Suppressor macrophage (primary cell): ENCODE results near the gene EXD1.
"Not testable (repeated sequence)": the region's sequence is repeated elsewhere in the genome, so short reads cannot be mapped to it uniquely, and the experiment has no call there.

Experiments
- DNase-seq, 4 experiments: peaks; one replicate each; pipeline ENCODE4 v3.0.0-alpha.2; 2020 to 2022
- total RNA-seq, 17 experiments: gene quantifications; one replicate each; lab custom pipeline; 2026; ENCODE audit warnings: mixed read lengths in 6 of 17, inconsistent platforms in 3 of 17; lab: John Stamatoyannopoulos, UW

EXD1 gene
- total RNA-seq: 0 to 1.5 (median 0.05) reads per million in 17 experiments

- DNase-seq: peak; percentile 98 to 99 (median 99)
Observed at GRCh38 chr15:41230650-41231421, at the start of gene EXD1, which contains the start of gene CHP1. EXD1 (minus strand) TSS chr15:41230757; CDS start chr15:41226575, 4,182 bp downstream. CHP1 (plus strand) TSS chr15:41231268; CDS start chr15:41231383, 115 bp downstream.

GRCh38 chr15:41279535-41280283 lies 49.2 kb upstream of the EXD1 start:
- no peak for DNase-seq

- DNase-seq: peak in 3 of 4 experiments; percentile 13 to 16 (median 14)
Observed at GRCh38 chr15:41278319-41278718, 47.8 kb upstream of the EXD1 start.

- no peak for DNase-seq
Observed at GRCh38 chr15:41276831-41277230, 46.3 kb upstream of the EXD1 start.

- DNase-seq: no peak
Observed at GRCh38 chr15:41269887-41270286, 39.3 kb upstream of the EXD1 start.

- peak in 3 of 4 experiments; percentile 49 to 63 (median 57) for DNase-seq
Observed at GRCh38 chr15:41263891-41264351, 33.4 kb upstream of the EXD1 start.

GRCh38 chr15:41262571-41262970 lies 32.0 kb upstream of the EXD1 start:
- no peak for DNase-seq

GRCh38 chr15:41260924-41261323 lies 30.4 kb upstream of the EXD1 start:
- not testable (repeated sequence) for DNase-seq

GRCh38 chr15:41259546-41260189 lies 29.1 kb upstream of the EXD1 start:
- DNase-seq: no peak

- DNase-seq: peak; percentile 65 to 86 (median 76)
Observed at GRCh38 chr15:41258750-41259471, 28.4 kb upstream of the EXD1 start.

- peak in 3 of 4 experiments; percentile 16 to 38 (median 26) for DNase-seq
Observed at GRCh38 chr15:41256577-41257038, 26.1 kb upstream of the EXD1 start.

- no peak for DNase-seq
Observed at GRCh38 chr15:41256103-41256502, 25.5 kb upstream of the EXD1 start.

GRCh38 chr15:41254560-41254959 lies 24.0 kb upstream of the EXD1 start:
- DNase-seq: no peak

- DNase-seq: no peak
Observed at GRCh38 chr15:41251411-41251810, 20.9 kb upstream of the EXD1 start.

GRCh38 chr15:41250745-41251144 lies 20.2 kb upstream of the EXD1 start:
- DNase-seq: not testable (repeated sequence)

GRCh38 chr15:41241221-41241964 lies 10.8 kb upstream of the EXD1 start:
- DNase-seq: no peak

- no peak for DNase-seq
Observed at GRCh38 chr15:41238100-41238499, 7.5 kb upstream of the EXD1 start.

- no peak for DNase-seq
Observed at GRCh38 chr15:41235929-41236328, 5.4 kb upstream of the EXD1 start.

- DNase-seq: not testable (repeated sequence)
Observed at GRCh38 chr15:41235228-41235627, 4.7 kb upstream of the EXD1 start.

GRCh38 chr15:41233367-41233771 lies 2.8 kb upstream of the EXD1 start:
- no peak for DNase-seq
